Mesendoderm (in vitro differentiated cells): ENCODE data around the gene RAMACL.

ENCODE experiments used
- DNase-seq: peaks from one replicate; pipeline ENCODE4 v3.0.0; 2013
- H2AK5ac ChIP-seq: 2 replicates; pipeline ENCODE4 v1.6.1; 2013; ENCODE audit warnings: low read length, inconsistent platforms
- H2BK120ac ChIP-seq: 2 replicates; pipeline ENCODE4 v1.6.1; 2013; ENCODE audit warnings: low read depth, mild to moderate bottlenecking, low read length, moderate library complexity, mixed read lengths
- H2BK15ac ChIP-seq: replicated peaks from 2 replicates; pipeline ENCODE4 v1.6.1; 2013; ENCODE audit warnings: low read depth, mild to moderate bottlenecking, moderate library complexity
- H2BK5ac ChIP-seq: 2 replicates; pipeline ENCODE4 v1.6.1; 2013; ENCODE audit warnings: low read length, inconsistent platforms
- H3K18ac ChIP-seq: 2 replicates; pipeline ENCODE4 v1.6.1; 2013; ENCODE audit warnings: mild to moderate bottlenecking, low read length, mixed read lengths
- H3K23ac ChIP-seq: one replicate; pipeline ENCODE4 v1.6.1; 2013; ENCODE audit warnings: low read length
- H3K27ac ChIP-seq: 2 replicates; pipeline ENCODE4 v1.5.1; 2013; ENCODE audit warnings: low read depth, mild to moderate bottlenecking, inconsistent platforms, low read length, moderate library complexity
- H3K27me3 ChIP-seq: 2 replicates; pipeline ENCODE4 v1.6.1; 2013; ENCODE audit warnings: low read length, control low read depth, mild to moderate bottlenecking, inconsistent platforms; ENCODE audit not compliant: insufficient read depth, poor library complexity
- H3K36me3 ChIP-seq: 2 replicates; pipeline ENCODE4 v1.6.1; 2013; ENCODE audit warnings: low read length, inconsistent platforms; ENCODE audit not compliant: control insufficient read depth, insufficient read depth
- H3K4ac ChIP-seq: one replicate; pipeline ENCODE4 v1.6.1; 2013; ENCODE audit warnings: low read depth, mild to moderate bottlenecking, low read length, moderate library complexity
- H3K4me1 ChIP-seq: 2 replicates; pipeline ENCODE4 v1.6.1; 2013; ENCODE audit warnings: low read depth, low read length, inconsistent platforms; ENCODE audit not compliant: control insufficient read depth
- H3K4me2 ChIP-seq: 2 replicates; pipeline ENCODE4 v1.6.1; 2013; ENCODE audit warnings: low read length
- H3K4me3 ChIP-seq: 2 replicates; pipeline ENCODE4 v1.5.1; 2013; ENCODE audit warnings: mild to moderate bottlenecking, low read length
- H3K56ac ChIP-seq: one replicate; pipeline ENCODE4 v1.6.1; 2013; ENCODE audit warnings: low read length
- H3K79me1 ChIP-seq: 2 replicates; pipeline ENCODE4 v1.6.1; 2013; ENCODE audit warnings: low read length, inconsistent platforms
- H3K79me2 ChIP-seq: 2 replicates; pipeline ENCODE4 v1.6.1; 2013; ENCODE audit warnings: mild to moderate bottlenecking, low read length; ENCODE audit not compliant: control insufficient read depth, insufficient read depth
- H3K9ac ChIP-seq: 2 replicates; pipeline ENCODE4 v1.6.1; 2013; ENCODE audit warnings: low read length, inconsistent platforms
- H4K5ac ChIP-seq: one replicate; pipeline ENCODE4 v1.6.1; 2013; ENCODE audit warnings: low read length
- H4K8ac ChIP-seq: one replicate; pipeline ENCODE4 v1.6.1; 2013; ENCODE audit warnings: low read depth, mild to moderate bottlenecking, control low read depth, low read length, moderate library complexity
- WGBS: extraction: QIAGEN DNeasy Blood & Tissue Kit; methylation state at CpG from one replicate; pipeline ENCODE4 v1.1.7; 2013; ENCODE audit warnings: low lambda C conversion rate, missing lambda C conversion rate; ENCODE audit not compliant: insufficient coverage; ENCODE audit errors: extremely low coverage; 5-methylcytosine and 5-hydroxymethylcytosine counted together

RAMACL gene

GRCh38 chr6:166580076-166581050 is 6.1 kb downstream of the RAMACL start:
- H3K18ac ChIP-seq, result peak overlapping the region; percentile 56
- H3K4me2 ChIP-seq, result no peak overlapping the region
- no peaks in the 10 kb centered on the region for H3K27me3 ChIP-seq
- H2BK5ac ChIP-seq, result no peak overlapping the region
- no peak for DNase-seq
- no peaks in the 10 kb centered on the region for H3K79me1 ChIP-seq
- no peak overlapping the region for H3K23ac ChIP-seq
- no peaks in the 10 kb centered on the region for H3K4me1 ChIP-seq
- H3K27ac ChIP-seq, result no peak overlapping the region
- no peak overlapping the region for H3K4ac ChIP-seq
- no peak overlapping the region for H3K9ac ChIP-seq
- H3K79me2 ChIP-seq, result no peaks in the 10 kb centered on the region
- H4K5ac ChIP-seq, result no peak overlapping the region
- H4K8ac ChIP-seq, result no peak overlapping the region
- H3K56ac ChIP-seq, result no peak overlapping the region
- H2BK15ac ChIP-seq, result no peak overlapping the region
- no CpG with 5 or more reads among the region's 17 CpGs for WGBS
- H2AK5ac ChIP-seq, result no peak overlapping the region
- H3K4me3 ChIP-seq, result no peak overlapping the region
- no peaks in the 10 kb centered on the region for H3K36me3 ChIP-seq
- no peak overlapping the region for H2BK120ac ChIP-seq

- Histone ChIP-seq H3K4me2 (no peak overlapping the region), H2BK120ac (no peak overlapping the region), H3K56ac (no peak overlapping the region), H3K36me3 (no peaks in the 10 kb centered on the region), H2AK5ac (no peak overlapping the region), H2BK5ac (no peak overlapping the region), H3K79me1 (no peaks in the 10 kb centered on the region), H3K18ac (no peak overlapping the region), H3K27ac (no peak overlapping the region), H3K4me3 (no peak overlapping the region), H2BK15ac (no peak overlapping the region), H3K27me3 (no peaks in the 10 kb centered on the region), H3K9ac (no peak overlapping the region), H3K79me2 (no peaks in the 10 kb centered on the region), H3K4ac (no peak overlapping the region), H4K8ac (no peak overlapping the region), H4K5ac (no peak overlapping the region), H3K4me1 (no peaks in the 10 kb centered on the region), H3K23ac (no peak overlapping the region)
- WGBS, result no CpG with 5 or more reads among the region's 9 CpGs
- DNase-seq, result no peak
Measured at GRCh38 chr6:166579237-166579850, 7.1 kb downstream of the RAMACL start.

GRCh38 chr6:166578536-166579236 is 7.8 kb downstream of the RAMACL start:
- Histone ChIP-seq H3K56ac (no peak overlapping the region), H2BK120ac (no peak overlapping the region), H3K36me3 (no peaks in the 10 kb centered on the region), H3K4me2 (no peak overlapping the region), H4K5ac (no peak overlapping the region), H4K8ac (no peak overlapping the region), H2BK5ac (no peak overlapping the region), H3K79me2 (no peaks in the 10 kb centered on the region), H3K27me3 (no peaks in the 10 kb centered on the region), H3K4me3 (no peak overlapping the region), H3K4ac (no peak overlapping the region), H2AK5ac (no peak overlapping the region), H3K79me1 (no peaks in the 10 kb centered on the region), H2BK15ac (no peak overlapping the region), H3K18ac (no peak overlapping the region), H3K23ac (no peak overlapping the region), H3K9ac (no peak overlapping the region), H3K4me1 (no peaks in the 10 kb centered on the region), H3K27ac (no peak overlapping the region)
- DNase-seq, result no peak
- no CpG with 5 or more reads among the region's 15 CpGs for WGBS

- H3K27ac ChIP-seq, result no peak overlapping the region
- H3K4me1 ChIP-seq, result peaks cover 7% of the 10 kb centered on the region
- no peak overlapping the region for H2AK5ac ChIP-seq
- H2BK5ac ChIP-seq, result no peak overlapping the region
- DNase-seq, result no peak
- H3K18ac ChIP-seq, result no peak overlapping the region
- H3K4me2 ChIP-seq, result no peak overlapping the region
- no peak overlapping the region for H3K23ac ChIP-seq
- no peak overlapping the region for H3K4me3 ChIP-seq
- no peak overlapping the region for H3K4ac ChIP-seq
- no peaks in the 10 kb centered on the region for H3K27me3 ChIP-seq
- WGBS, result no CpG with 5 or more reads among the region's 11 CpGs
- H3K79me2 ChIP-seq, result no peaks in the 10 kb centered on the region
- H3K79me1 ChIP-seq, result no peaks in the 10 kb centered on the region
- no peak overlapping the region for H3K9ac ChIP-seq
- no peak overlapping the region for H3K56ac ChIP-seq
- H4K5ac ChIP-seq, result no peak overlapping the region
- H3K36me3 ChIP-seq, result no peaks in the 10 kb centered on the region
- no peak overlapping the region for H2BK120ac ChIP-seq
- no peak overlapping the region for H4K8ac ChIP-seq
- H2BK15ac ChIP-seq, result no peak overlapping the region
Measured at GRCh38 chr6:166575205-166575604, 11.3 kb downstream of the RAMACL start.

- Histone ChIP-seq H4K5ac (no peak overlapping the region), H3K23ac (no peak overlapping the region), H3K27ac (no peak overlapping the region), H3K9ac (no peak overlapping the region), H2BK15ac (no peak overlapping the region), H4K8ac (no peak overlapping the region), H3K18ac (no peak overlapping the region), H3K79me2 (no peaks in the 10 kb centered on the region), H3K4ac (no peak overlapping the region), H3K79me1 (no peaks in the 10 kb centered on the region), H3K4me2 (no peak overlapping the region), H3K56ac (no peak overlapping the region), H3K27me3 (no peaks in the 10 kb centered on the region), H2BK5ac (no peak overlapping the region), H2AK5ac (no peak overlapping the region), H2BK120ac (no peak overlapping the region), H3K4me1 (peaks cover 7% of the 10 kb centered on the region), H3K36me3 (no peaks in the 10 kb centered on the region), H3K4me3 (no peak overlapping the region)
- DNase-seq, result peak; percentile 42
- no CpG with 5 or more reads among the region's 18 CpGs for WGBS
Measured at GRCh38 chr6:166573511-166574216, 12.8 kb downstream of the RAMACL start.
